ENCODE data around the gene ARHGEF26. TPM values are rescaled to one million over a fixed set of nuclear protein-coding genes. Genes with fewer than 3 reads are reported as not detected.
A peak's percentile ranks its signal among the peaks of the same experiment; 100 is the strongest.

ARHGEF26 gene
- total and polyA plus RNA-seq, 2 experiments from 2014 or later: 9.4 to 16.9 TPM

DNA sequence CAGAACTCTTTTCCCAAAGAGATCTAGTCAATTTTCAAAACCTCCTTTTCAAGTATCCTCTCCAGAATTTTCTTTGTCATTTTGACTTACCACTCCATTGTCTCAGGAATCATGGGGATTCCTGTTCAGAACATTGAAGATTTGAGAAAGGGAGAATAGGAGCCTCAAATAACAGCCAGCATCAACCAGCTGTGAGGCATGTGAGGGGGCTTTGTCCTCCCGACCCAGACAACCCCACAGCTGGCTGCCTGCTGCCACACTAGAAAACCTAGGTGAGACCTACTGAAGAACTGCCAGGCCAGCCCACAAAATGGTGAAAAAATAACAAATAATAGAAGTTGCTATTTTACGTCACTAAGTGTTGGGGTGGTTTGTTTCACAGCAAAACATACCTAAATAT lies 5.9 kb upstream of the ARHGEF26 start (continued):
- TF ChIP-seq ZNF114 (CRISPR knock-in tag; IDR thresholded peaks at IDR 0.05): no peak
- TF ChIP-seq, protein P1, sequence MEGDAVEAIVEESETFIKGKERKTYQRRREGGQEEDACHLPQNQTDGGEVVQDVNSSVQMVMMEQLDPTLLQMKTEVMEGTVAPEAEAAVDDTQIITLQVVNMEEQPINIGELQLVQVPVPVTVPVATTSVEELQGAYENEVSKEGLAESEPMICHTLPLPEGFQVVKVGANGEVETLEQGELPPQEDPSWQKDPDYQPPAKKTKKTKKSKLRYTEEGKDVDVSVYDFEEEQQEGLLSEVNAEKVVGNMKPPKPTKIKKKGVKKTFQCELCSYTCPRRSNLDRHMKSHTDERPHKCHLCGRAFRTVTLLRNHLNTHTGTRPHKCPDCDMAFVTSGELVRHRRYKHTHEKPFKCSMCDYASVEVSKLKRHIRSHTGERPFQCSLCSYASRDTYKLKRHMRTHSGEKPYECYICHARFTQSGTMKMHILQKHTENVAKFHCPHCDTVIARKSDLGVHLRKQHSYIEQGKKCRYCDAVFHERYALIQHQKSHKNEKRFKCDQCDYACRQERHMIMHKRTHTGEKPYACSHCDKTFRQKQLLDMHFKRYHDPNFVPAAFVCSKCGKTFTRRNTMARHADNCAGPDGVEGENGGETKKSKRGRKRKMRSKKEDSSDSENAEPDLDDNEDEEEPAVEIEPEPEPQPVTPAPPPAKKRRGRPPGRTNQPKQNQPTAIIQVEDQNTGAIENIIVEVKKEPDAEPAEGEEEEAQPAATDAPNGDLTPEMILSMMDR (conservative IDR thresholded peaks at IDR 0.05; ENCODE audit: low read depth in 2 of 2): no peak
- TF ChIP-seq ZNF331 (CRISPR knock-in tag; IDR thresholded peaks at IDR 0.05; ENCODE audit: low read depth): no peak
- no peak for TF ChIP-seq JUNB (IDR thresholded peaks at IDR 0.05; ENCODE audit: unreplicated experiment)
- TF ChIP-seq, protein P2, sequence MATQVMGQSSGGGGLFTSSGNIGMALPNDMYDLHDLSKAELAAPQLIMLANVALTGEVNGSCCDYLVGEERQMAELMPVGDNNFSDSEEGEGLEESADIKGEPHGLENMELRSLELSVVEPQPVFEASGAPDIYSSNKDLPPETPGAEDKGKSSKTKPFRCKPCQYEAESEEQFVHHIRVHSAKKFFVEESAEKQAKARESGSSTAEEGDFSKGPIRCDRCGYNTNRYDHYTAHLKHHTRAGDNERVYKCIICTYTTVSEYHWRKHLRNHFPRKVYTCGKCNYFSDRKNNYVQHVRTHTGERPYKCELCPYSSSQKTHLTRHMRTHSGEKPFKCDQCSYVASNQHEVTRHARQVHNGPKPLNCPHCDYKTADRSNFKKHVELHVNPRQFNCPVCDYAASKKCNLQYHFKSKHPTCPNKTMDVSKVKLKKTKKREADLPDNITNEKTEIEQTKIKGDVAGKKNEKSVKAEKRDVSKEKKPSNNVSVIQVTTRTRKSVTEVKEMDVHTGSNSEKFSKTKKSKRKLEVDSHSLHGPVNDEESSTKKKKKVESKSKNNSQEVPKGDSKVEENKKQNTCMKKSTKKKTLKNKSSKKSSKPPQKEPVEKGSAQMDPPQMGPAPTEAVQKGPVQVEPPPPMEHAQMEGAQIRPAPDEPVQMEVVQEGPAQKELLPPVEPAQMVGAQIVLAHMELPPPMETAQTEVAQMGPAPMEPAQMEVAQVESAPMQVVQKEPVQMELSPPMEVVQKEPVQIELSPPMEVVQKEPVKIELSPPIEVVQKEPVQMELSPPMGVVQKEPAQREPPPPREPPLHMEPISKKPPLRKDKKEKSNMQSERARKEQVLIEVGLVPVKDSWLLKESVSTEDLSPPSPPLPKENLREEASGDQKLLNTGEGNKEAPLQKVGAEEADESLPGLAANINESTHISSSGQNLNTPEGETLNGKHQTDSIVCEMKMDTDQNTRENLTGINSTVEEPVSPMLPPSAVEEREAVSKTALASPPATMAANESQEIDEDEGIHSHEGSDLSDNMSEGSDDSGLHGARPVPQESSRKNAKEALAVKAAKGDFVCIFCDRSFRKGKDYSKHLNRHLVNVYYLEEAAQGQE (IDR thresholded peaks at IDR 0.05; ENCODE audit: unreplicated experiment): no peak
- TF ChIP-seq EZH2phosphoT487 (IDR thresholded peaks at IDR 0.05; ENCODE audit: unreplicated experiment): no peak
- no peak for TF ChIP-seq NANOG (IDR thresholded peaks at IDR 0.05; ENCODE audit: borderline replicate concordance)
- TF ChIP-seq, protein P3, sequence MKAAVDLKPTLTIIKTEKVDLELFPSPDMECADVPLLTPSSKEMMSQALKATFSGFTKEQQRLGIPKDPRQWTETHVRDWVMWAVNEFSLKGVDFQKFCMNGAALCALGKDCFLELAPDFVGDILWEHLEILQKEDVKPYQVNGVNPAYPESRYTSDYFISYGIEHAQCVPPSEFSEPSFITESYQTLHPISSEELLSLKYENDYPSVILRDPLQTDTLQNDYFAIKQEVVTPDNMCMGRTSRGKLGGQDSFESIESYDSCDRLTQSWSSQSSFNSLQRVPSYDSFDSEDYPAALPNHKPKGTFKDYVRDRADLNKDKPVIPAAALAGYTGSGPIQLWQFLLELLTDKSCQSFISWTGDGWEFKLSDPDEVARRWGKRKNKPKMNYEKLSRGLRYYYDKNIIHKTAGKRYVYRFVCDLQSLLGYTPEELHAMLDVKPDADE (IDR thresholded peaks at IDR 0.05): no peak

DNA sequence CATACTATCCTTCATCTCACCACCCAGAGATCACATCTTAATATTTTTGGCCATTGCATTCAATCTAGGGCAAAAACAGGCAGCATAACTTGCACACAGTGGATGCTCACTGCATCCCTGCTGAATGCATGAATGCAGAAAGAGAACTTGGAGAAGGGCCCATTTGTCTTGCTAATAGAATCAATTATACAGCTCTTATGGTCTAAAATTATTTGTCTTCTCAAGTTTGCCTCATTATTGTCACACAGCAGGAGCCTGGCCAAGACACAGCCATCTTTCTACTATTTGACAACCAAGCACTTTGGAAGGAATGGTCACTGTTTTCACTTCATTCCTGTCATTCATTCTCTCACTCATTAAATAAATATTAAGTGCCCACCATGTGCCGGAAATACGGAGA lies 1.2 kb upstream of the ARHGEF26 start:
- H3K9me2 ChIP-seq (ENCODE audit: insufficient read depth): no peaks in the 10 kb centered on the region
- Mint-ChIP-seq H3K27ac (no peak overlapping the region), H3K4me1 (peaks cover 24% of the 10 kb centered on the region), H3K27me3 (ENCODE audit: insufficient read depth, low read depth, poor library complexity) (peaks cover 26% of the 10 kb centered on the region), H3K36me3 (ENCODE audit: low read depth) (no peaks in the 10 kb centered on the region; the same call in 2 of the 3 replicates), H3K4me3 (peak overlapping the region; percentile 94; the same call in 2 of the 3 replicates), H3K9me3 (no peaks in the 10 kb centered on the region)
- peaks cover 25% of the 10 kb centered on the region for H3K79me2 ChIP-seq (replicated peaks; ENCODE audit: insufficient read depth)
- H2AFZ ChIP-seq: no peak overlapping the region
- peaks cover 41% of the 10 kb centered on the region for H3K27me3 ChIP-seq (ENCODE audit: insufficient read depth)
- no peak overlapping the region for H3K27ac ChIP-seq (ENCODE audit: low read depth)
- peak overlapping the region; percentile 97 for H3K4me2 ChIP-seq
- peaks cover 5% of the 10 kb centered on the region for H4K20me1 ChIP-seq (replicated peaks; ENCODE audit: insufficient read depth)
- H3K4me3 ChIP-seq: no peak overlapping the region
- ATAC-seq: no peak
- no peaks in the 10 kb centered on the region for H3K36me3 ChIP-seq (ENCODE audit: insufficient read depth)
- H3F3A ChIP-seq (replicated peaks; ENCODE audit: low read depth): no peaks in the 10 kb centered on the region
- H3K4me1 ChIP-seq (ENCODE audit: insufficient read depth): peaks cover 13% of the 10 kb centered on the region
- DNase-seq (ENCODE audit: low spot score): no peak
- TF ChIP-seq JUNB (IDR thresholded peaks at IDR 0.05; ENCODE audit: unreplicated experiment) (no peak), ZNF114 (CRISPR knock-in tag; IDR thresholded peaks at IDR 0.05) (no peak), CREB1 (CRISPR knock-in tag; IDR thresholded peaks at IDR 0.05; ENCODE audit: low read depth) (no peak), EZH2 (IDR thresholded peaks at IDR 0.05; ENCODE audit: low read depth, unreplicated experiment) (no peak), EZH2phosphoT487 (IDR thresholded peaks at IDR 0.05; ENCODE audit: unreplicated experiment) (no peak)
- TF ChIP-seq, protein P3 (IDR thresholded peaks at IDR 0.05): no peak
- TF ChIP-seq, protein P2 (IDR thresholded peaks at IDR 0.05; ENCODE audit: unreplicated experiment): no peak
- TF ChIP-seq, protein P1 (conservative IDR thresholded peaks at IDR 0.05; ENCODE audit: low read depth in 2 of 2): no peak

All from GM23338 (cell line).